Sigmoid colon (tissue), 7 donors: ENCODE measurements around the gene SMCO1. TPM values are rescaled to one million over a fixed set of nuclear protein-coding genes. Genes with fewer than 3 reads are reported as not detected.

Source experiments
- DNase-seq: peaks from one replicate; pipeline ENCODE4 v3.0.0-alpha.2; 2019
- H3K27ac ChIP-seq, 4 donors: fragments of 200-600 bp; sonication (generic); one replicate each; pipeline ENCODE4 v1.5.1; 2016 to 2019; ENCODE audit warnings: mild to moderate bottlenecking in 1 of 4
- H3K27me3 ChIP-seq, 3 donors: fragments of 200-600 bp; sonication (generic); one replicate each; pipeline ENCODE4 v1.5.1; 2019; ENCODE audit warnings: mild to moderate bottlenecking in 1 of 3
- H3K36me3 ChIP-seq, 4 donors: fragments of 200-600 bp; sonication (generic); one replicate each; pipeline ENCODE4 v1.5.1; 2016 to 2019
- H3K4me1 ChIP-seq, 4 donors: fragments of 200-600 bp; sonication (generic); one replicate each; pipeline ENCODE4 v1.5.1; 2017 to 2019
- H3K4me3 ChIP-seq, 4 donors: fragments of 200-600 bp; sonication (generic); one replicate each; pipeline ENCODE4 v1.5.1; 2017 to 2019; ENCODE audit warnings: mild to moderate bottlenecking in 2 of 4, moderate library complexity in 1 of 4
- H3K9me3 ChIP-seq, 4 donors: fragments of 200-600 bp in 3 of 4; sonication (generic) in 3 of 4; one replicate each; pipeline versions ENCODE4 v1.5.1 to v1.6.1; 2013 to 2019
- EP300 ChIP-seq, 4 donors: sonication (generic); formaldehyde crosslinking; IDR thresholded peaks; one replicate each; pipeline ENCODE4 v1.6.1; 2017; ENCODE audit warnings: antibody characterized with exemption in 4 of 4
- POLR2A ChIP-seq, 2 donors: fragments of 450-650 bp; IDR thresholded peaks; one replicate each; pipeline ENCODE4 v1.6.1; 2016; ENCODE audit warnings: antibody characterized with exemption in 2 of 2, mild to moderate bottlenecking in 2 of 2, moderate library complexity in 2 of 2
- POLR2AphosphoS5 ChIP-seq, 4 donors: sonication (generic); formaldehyde crosslinking; IDR thresholded peaks; one replicate each; pipeline ENCODE4 v1.6.1; 2017; ENCODE audit warnings: antibody characterized with exemption in 4 of 4
- WGBS, 2 donors: extraction: QIAGEN DNeasy Blood & Tissue Kit; methylation state at CpG; one replicate each; pipeline ENCODE4 v1.1.7; 2013; 5-methylcytosine and 5-hydroxymethylcytosine counted together
- intact Hi-C: fragments of 100-400 bp; cut with DNase I; formaldehyde crosslinking; loops from one replicate; pipeline ENCODE4 v1.15.1; 2023
- polyA plus RNA-seq, 3 donors: library from polyadenylated mRNA; stranded (reverse); fragments of 200-250 nt; gene quantifications; one replicate each; pipeline ENCODE4 v1.2.3, GENCODE V29; 2013
- total RNA-seq, 4 donors: library from RNA; depleted of rRNA; stranded (reverse); fragments of >200 nt; gene quantifications; one replicate each; pipeline ENCODE4 v1.1.0, GENCODE V29; 2016
- TF ChIP-seq, protein P1 (sequence below), 4 experiments: fragments of 450-650 bp in 3 of 4; fragments of 200-600 bp in 1 of 4; IDR thresholded peaks; one replicate each; pipeline ENCODE4 v1.5.1; 2016 to 2019; ENCODE audit warnings: antibody characterized with exemption in 4 of 4, mild to moderate bottlenecking in 3 of 4, moderate library complexity in 2 of 4
- donor health status: healthy with polysubstance abuse.
- donor health status: Bipolar disorder and iron deficiency.
- donor health status: healthy.

The SMCO1 gene
- total and polyA plus RNA-seq, 7 donors, result not detected

DNA sequence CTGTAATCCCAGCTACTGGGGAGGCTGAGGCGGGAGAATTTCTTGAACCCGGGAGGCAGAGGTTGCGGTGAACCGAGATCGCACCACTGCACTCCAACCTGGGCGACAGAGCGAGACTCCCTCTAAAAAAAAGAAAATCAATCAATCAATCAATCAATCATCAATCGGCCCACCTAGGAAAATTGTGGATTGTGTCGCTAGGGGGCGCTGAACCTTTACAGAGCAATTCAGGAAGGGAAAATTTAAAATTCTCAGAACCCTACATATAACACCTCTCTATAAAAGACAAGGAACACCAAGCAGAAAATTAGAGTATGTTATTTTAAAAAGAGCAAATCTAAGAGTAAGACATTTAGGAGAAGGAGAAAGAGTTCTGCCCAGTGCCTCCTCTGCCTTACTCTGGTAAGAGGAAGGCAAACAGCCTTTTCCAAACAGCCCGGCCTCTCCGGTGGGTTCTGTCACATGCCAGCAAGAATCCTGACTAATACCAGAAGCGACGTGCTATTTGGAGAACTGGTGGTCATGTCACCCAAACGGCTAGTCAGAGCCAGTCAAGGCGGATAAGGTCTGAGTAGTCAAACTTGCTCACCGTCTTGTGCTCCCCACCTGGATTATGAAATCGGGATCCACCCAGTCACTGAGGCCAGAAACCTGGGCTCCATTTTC lies 22.3 kb upstream of the SMCO1 start:
- intact Hi-C loops, result no loop called here
- Histone ChIP-seq H3K4me3 (no peak overlapping the region), H3K4me1 (no peaks in the 10 kb centered on the region), H3K36me3 (no peaks in the 10 kb centered on the region), H3K27ac (no peak overlapping the region), H3K9me3 (no peaks in the 10 kb centered on the region), H3K27me3 (peaks cover 0 to 15% (median 0%) of the 10 kb centered on the region in 3 donors)
- WGBS, 2 donors, result 51 to 55% methylated on average over 18 of the region's 18 CpGs
- TF ChIP-seq, protein P1, sequence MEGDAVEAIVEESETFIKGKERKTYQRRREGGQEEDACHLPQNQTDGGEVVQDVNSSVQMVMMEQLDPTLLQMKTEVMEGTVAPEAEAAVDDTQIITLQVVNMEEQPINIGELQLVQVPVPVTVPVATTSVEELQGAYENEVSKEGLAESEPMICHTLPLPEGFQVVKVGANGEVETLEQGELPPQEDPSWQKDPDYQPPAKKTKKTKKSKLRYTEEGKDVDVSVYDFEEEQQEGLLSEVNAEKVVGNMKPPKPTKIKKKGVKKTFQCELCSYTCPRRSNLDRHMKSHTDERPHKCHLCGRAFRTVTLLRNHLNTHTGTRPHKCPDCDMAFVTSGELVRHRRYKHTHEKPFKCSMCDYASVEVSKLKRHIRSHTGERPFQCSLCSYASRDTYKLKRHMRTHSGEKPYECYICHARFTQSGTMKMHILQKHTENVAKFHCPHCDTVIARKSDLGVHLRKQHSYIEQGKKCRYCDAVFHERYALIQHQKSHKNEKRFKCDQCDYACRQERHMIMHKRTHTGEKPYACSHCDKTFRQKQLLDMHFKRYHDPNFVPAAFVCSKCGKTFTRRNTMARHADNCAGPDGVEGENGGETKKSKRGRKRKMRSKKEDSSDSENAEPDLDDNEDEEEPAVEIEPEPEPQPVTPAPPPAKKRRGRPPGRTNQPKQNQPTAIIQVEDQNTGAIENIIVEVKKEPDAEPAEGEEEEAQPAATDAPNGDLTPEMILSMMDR (IDR thresholded peaks at IDR 0.05), result peak; percentile 10 to 36 (median 24)
- no peak for TF ChIP-seq POLR2A (IDR thresholded peaks at IDR 0.05)
- TF ChIP-seq POLR2AphosphoS5 (IDR thresholded peaks at IDR 0.05), result no peak
- DNase-seq, result no peak

DNA sequence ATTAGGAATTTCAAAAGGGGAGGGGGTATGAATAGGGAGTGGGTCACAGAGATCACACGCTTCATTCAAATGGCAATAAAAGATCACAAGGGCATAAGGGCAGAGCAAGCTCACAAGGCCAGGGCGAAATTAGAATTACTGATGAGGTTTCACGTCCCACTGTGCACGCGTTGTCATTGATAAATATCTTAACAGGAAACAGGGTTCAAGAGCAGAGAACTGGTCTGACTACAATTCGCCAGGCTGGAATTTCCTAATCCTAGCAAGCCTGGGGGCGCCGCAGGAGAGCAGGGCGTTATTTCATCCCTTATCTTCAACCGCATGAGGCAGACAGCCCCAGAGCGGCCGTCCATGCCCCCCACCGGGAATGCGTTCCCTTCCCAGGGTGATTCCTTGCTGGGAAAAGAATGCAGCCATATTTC lies 18.1 kb upstream of the SMCO1 start:
- intact Hi-C loops, result no loop called here
- no peaks in the 10 kb centered on the region for H3K9me3 ChIP-seq
- H3K36me3 ChIP-seq, result no peaks in the 10 kb centered on the region
- no peak overlapping the region for H3K4me3 ChIP-seq
- TF ChIP-seq, protein P1 (IDR thresholded peaks at IDR 0.05), result no peak
- no peak for TF ChIP-seq POLR2A (IDR thresholded peaks at IDR 0.05)
- TF ChIP-seq EP300 (IDR thresholded peaks at IDR 0.05), result no peak
- no peak for TF ChIP-seq POLR2AphosphoS5 (IDR thresholded peaks at IDR 0.05)
- WGBS, 2 donors, result 65 to 66% methylated on average over 14 of the region's 14 CpGs
- no peak overlapping the region for H3K27ac ChIP-seq
- DNase-seq, result no peak
- H3K27me3 ChIP-seq, result peaks cover 0 to 13% (median 0%) of the 10 kb centered on the region in 3 donors
- peaks cover 0 to 7% (median 2%) of the 10 kb centered on the region in 4 donors for H3K4me1 ChIP-seq

DNA sequence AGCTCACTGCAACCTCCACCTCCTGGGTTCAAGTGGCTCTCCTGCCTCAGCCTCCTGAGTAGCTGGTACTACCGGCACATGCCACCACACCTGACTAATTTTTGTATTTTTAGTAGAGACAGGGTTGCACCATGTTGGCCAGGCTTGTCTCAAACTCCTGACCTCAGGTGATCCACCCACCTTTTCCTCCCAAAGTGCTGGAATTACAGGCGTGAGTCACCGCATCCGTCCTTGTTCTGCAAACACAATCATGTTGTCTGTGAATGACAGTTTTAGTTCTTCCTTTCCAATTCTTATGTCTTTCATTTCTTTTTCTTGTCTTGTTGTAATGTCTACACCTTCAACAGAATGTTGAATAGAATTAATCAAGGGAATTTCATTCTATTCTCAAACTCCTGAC lies 16.3 kb upstream of the SMCO1 start:
- WGBS, 2 donors, result 82 to 88% methylated on average over 4 of the region's 4 CpGs
- H3K4me3 ChIP-seq, result no peak overlapping the region
- H3K27ac ChIP-seq, result no peak overlapping the region
- DNase-seq, result no peak
- H3K4me1 ChIP-seq, result peaks cover 0 to 7% (median 2%) of the 10 kb centered on the region in 4 donors
- intact Hi-C loops, result no loop called here
- H3K27me3 ChIP-seq, result no peaks in the 10 kb centered on the region
- no peaks in the 10 kb centered on the region for H3K9me3 ChIP-seq
- H3K36me3 ChIP-seq, result no peaks in the 10 kb centered on the region
- TF ChIP-seq, protein P1 (IDR thresholded peaks at IDR 0.05), result no peak
- TF ChIP-seq POLR2AphosphoS5 (IDR thresholded peaks at IDR 0.05) (no peak), POLR2A (IDR thresholded peaks at IDR 0.05) (no peak), EP300 (IDR thresholded peaks at IDR 0.05) (no peak)

DNA sequence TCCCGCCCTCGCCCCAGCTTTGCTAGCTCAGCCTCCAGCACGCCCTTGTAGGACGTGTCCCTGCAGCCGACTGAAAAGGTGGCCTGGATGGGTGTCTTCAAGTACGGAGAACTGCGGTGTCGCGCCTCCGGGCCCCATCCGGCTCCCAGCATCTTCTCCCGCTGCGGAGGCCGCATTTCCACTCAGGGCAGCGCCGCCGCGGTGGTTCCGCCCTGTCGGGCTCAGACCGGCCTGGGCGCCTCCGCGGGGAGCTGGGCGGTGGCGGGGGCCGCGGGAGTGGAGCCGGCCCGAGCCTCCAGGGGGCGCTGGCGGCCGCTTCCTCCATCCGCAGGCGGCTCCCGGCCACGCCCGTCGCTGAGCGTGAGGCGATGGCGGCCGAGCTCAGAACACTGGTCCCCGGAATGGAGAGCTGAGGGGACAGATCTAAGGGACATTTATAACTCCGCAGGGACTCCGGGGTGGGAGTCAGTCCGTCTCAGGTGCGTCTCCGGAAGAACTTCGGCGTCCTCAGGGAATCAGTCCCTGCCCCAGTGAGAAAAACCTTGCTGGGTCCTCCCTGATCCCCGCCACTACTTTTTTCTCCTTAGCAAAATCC lies 13.6 kb upstream of the SMCO1 start:
- intact Hi-C loops, result loop anchor here (5.0 kb wide), 1 partner anchor 456 kb away; no protein-coding TSS in a partner anchor
- 4 to 23% methylated on average over 52 of the region's 52 CpGs for WGBS, 2 donors
- peak; percentile 79 for DNase-seq
- H3K27ac ChIP-seq, result peak overlapping the region in 3 of 4 donors; percentile 65 to 81 (median 72)
- no peaks in the 10 kb centered on the region for H3K9me3 ChIP-seq
- H3K27me3 ChIP-seq, result no peaks in the 10 kb centered on the region
- H3K4me1 ChIP-seq, result peaks cover 0 to 7% (median 2%) of the 10 kb centered on the region in 4 donors
- TF ChIP-seq, protein P1 (IDR thresholded peaks at IDR 0.05), result peak in 3 of 4 experiments; percentile 24 to 78 (median 53)
- no peak for TF ChIP-seq POLR2AphosphoS5 (IDR thresholded peaks at IDR 0.05)
- H3K36me3 ChIP-seq, result no peaks in the 10 kb centered on the region
- peak overlapping the region; percentile 25 to 57 (median 44) for H3K4me3 ChIP-seq
